ENCODE data around the gene TSHZ2.

Gene TSHZ2

DNA sequence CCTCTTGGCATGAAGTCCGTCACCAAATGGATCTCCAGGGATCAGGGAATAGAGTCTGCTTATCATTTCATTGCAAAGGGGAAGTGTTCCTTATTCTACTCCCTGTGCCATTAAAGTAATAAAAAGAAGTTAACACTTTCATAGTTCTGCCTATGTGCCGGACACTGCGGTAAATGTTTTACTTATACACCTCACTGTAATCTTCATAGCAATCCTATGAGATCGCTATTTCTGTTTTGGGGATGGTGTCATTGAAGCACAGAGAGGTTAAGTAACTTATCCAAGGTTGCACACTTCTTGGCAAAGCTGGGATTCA lies 177.7 kb downstream of the TSHZ2 start:
- Histone ChIP-seq H3K36me3 (ENCODE audit: control insufficient read depth, insufficient read depth, low read length) (no peaks in the 10 kb centered on the region), H3K4me3 (replicated peaks; ENCODE audit: low read depth, low read length) (no peak overlapping the region), H3K27me3 (replicated peaks; ENCODE audit: control insufficient read depth, insufficient read depth, low read length) (no peaks in the 10 kb centered on the region)
- no peak for DNase-seq (ENCODE audit: extremely low read depth, insufficient read length)
- TF ChIP-seq CTCF (IDR thresholded peaks at IDR 0.05; ENCODE audit: insufficient read depth, low read length, poor library complexity, severe bottlenecking) = no peak

DNA sequence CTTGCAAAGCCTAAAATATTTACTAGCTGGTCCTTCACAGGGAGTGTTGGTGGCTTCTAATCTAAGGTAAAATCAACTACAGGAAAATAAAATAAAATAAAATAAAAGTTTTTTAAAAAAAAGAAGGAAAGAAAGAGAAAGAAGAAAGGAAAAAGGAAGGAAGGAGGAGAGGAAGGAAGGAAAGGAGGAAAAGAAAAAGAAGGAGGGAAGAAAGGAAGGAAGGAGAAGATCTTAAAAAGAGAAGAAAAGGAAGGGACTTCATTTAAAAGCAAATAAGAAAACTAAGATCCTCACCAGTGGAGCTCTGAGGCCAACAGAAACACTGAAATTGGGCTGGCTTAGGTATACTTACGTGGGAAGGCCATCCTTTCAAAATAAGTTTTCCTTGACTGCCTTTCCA lies 178.4 kb downstream of the TSHZ2 start:
- no peaks in the 10 kb centered on the region for H3K36me3 ChIP-seq (ENCODE audit: control insufficient read depth, insufficient read depth, low read length)
- no peaks in the 10 kb centered on the region for H3K27me3 ChIP-seq (replicated peaks; ENCODE audit: control insufficient read depth, insufficient read depth, low read length)
- H3K4me3 ChIP-seq (replicated peaks; ENCODE audit: low read depth, low read length) = no peak overlapping the region
- no peak for TF ChIP-seq CTCF (IDR thresholded peaks at IDR 0.05; ENCODE audit: insufficient read depth, low read length, poor library complexity, severe bottlenecking)
- no peak for DNase-seq (ENCODE audit: extremely low read depth, insufficient read length)

DNA sequence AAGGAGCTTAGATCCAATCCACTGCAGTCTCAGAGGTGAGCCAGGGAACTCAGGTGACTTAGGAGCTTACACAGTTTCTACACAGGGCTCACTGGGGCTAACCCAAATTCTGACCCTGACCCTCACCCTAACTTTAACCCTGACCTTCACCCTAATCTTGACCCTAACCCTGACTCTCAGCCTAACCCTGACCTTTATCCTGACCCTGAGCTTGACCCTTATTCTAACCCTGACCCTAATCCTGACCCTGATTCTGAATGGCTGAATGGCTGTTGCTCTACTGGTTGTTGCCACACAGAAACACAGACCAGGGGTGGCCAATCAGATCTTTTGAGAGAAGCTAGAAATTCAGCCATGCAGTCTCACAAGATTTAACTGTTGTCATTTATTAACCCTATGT lies 180.1 kb downstream of the TSHZ2 start:
- H3K27me3 ChIP-seq (replicated peaks; ENCODE audit: control insufficient read depth, insufficient read depth, low read length) = no peaks in the 10 kb centered on the region
- no peak for DNase-seq (ENCODE audit: extremely low read depth, insufficient read length)
- no peaks in the 10 kb centered on the region for H3K36me3 ChIP-seq (ENCODE audit: control insufficient read depth, insufficient read depth, low read length)
- no peak for TF ChIP-seq CTCF (IDR thresholded peaks at IDR 0.05; ENCODE audit: insufficient read depth, low read length, poor library complexity, severe bottlenecking)
- H3K4me3 ChIP-seq (replicated peaks; ENCODE audit: low read depth, low read length) = no peak overlapping the region

DNA sequence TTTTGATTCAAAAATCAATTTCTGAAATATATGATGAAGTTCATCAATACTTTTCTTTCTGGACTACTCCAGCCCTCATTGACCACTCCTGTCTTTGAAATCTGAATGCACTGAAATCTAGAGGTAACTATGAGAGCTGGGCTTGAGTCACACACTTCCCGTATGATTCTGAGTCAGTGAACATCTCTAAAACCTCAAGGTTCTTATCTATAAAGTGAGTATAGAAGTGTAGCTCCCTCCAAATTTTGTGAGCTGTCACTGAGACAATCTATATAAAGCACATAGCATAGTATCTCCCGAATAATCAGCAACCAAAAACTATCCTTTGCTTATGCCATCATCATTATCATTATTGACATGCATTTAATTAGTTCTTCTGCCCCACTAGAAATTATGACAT lies 182.4 kb downstream of the TSHZ2 start:
- DNase-seq (ENCODE audit: extremely low read depth, insufficient read length) = peak; percentile 34
- Histone ChIP-seq H3K36me3 (ENCODE audit: control insufficient read depth, insufficient read depth, low read length) (no peaks in the 10 kb centered on the region), H3K4me3 (replicated peaks; ENCODE audit: low read depth, low read length) (no peak overlapping the region), H3K27me3 (replicated peaks; ENCODE audit: control insufficient read depth, insufficient read depth, low read length) (no peaks in the 10 kb centered on the region)
- no peak for TF ChIP-seq CTCF (IDR thresholded peaks at IDR 0.05; ENCODE audit: insufficient read depth, low read length, poor library complexity, severe bottlenecking)

- H3K27me3 ChIP-seq (replicated peaks; ENCODE audit: control insufficient read depth, insufficient read depth, low read length) = no peaks in the 10 kb centered on the region
- peak; percentile 59 for DNase-seq (ENCODE audit: extremely low read depth, insufficient read length)
- no peak overlapping the region for H3K4me3 ChIP-seq (replicated peaks; ENCODE audit: low read depth, low read length)
- H3K36me3 ChIP-seq (ENCODE audit: control insufficient read depth, insufficient read depth, low read length) = no peaks in the 10 kb centered on the region
- peak; percentile 65 for TF ChIP-seq CTCF (IDR thresholded peaks at IDR 0.05; ENCODE audit: insufficient read depth, low read length, poor library complexity, severe bottlenecking)
These were observed 185.6 kb downstream of the TSHZ2 start for GRCh38 chr20:53157443-53158408.
